ENCODE measurements around the gene NSRP1. TPM values are rescaled to one million over a fixed set of nuclear protein-coding genes. Genes with fewer than 3 reads are reported as not detected.

NSRP1 gene
- total RNA-seq, 1 experiment from 2014 or later, result 28.0 TPM

- Mint-ChIP-seq H3K4me1 (ENCODE audit: low read depth, unreplicated experiment) (no peaks in the 10 kb centered on the region), H3K27ac (ENCODE audit: unreplicated experiment) (no peak overlapping the region), H3K4me3 (ENCODE audit: unreplicated experiment) (no peak overlapping the region), H3K9me3 (ENCODE audit: unreplicated experiment) (no peaks in the 10 kb centered on the region), H3K27me3 (ENCODE audit: insufficient read depth, unreplicated experiment) (no peaks in the 10 kb centered on the region), H3K36me3 (ENCODE audit: insufficient read depth, unreplicated experiment) (peaks cover 17% of the 10 kb centered on the region)
- Histone ChIP-seq H3K4me3 (ENCODE audit: low read depth, low read length) (no peak overlapping the region), H3K36me3 (ENCODE audit: control insufficient read depth, insufficient read depth, low read length) (no peaks in the 10 kb centered on the region), H3K4me1 (no peaks in the 10 kb centered on the region), H3K9me3 (no peaks in the 10 kb centered on the region), H3K27me3 (replicated peaks; ENCODE audit: control insufficient read depth, insufficient read depth, low read length) (no peaks in the 10 kb centered on the region)
- ChIA-PET CTCF (no interaction called here), POLR2A (no interaction called here)
- no peak for DNase-seq
- intact Hi-C loops (cut with micrococcal nuclease; ENCODE audit: unreplicated experiment), result no loop called here
- BruUV-seq (replicated peaks), result no TSS peak
- TF ChIP-seq CTCF (IDR thresholded peaks at IDR 0.05; ENCODE audit: insufficient read depth in 1 of 2, low read depth in 1 of 2, low read length in 1 of 2, severe bottlenecking in 1 of 2, unreplicated experiment in 1 of 2), result no peak
These were observed 31.8 kb downstream of the NSRP1 start for GRCh38 chr17:30148376-30148775.

GRCh38 chr17:30151471-30151870 lies 34.9 kb downstream of the NSRP1 start:
- no peak for TF ChIP-seq CTCF (IDR thresholded peaks at IDR 0.05; ENCODE audit: insufficient read depth in 1 of 2, low read depth in 1 of 2, low read length in 1 of 2, severe bottlenecking in 1 of 2, unreplicated experiment in 1 of 2)
- H3K27me3 Mint-ChIP-seq (ENCODE audit: insufficient read depth, unreplicated experiment), result no peaks in the 10 kb centered on the region
- H3K4me3 Mint-ChIP-seq (ENCODE audit: unreplicated experiment), result no peak overlapping the region
- no peaks in the 10 kb centered on the region for H3K9me3 ChIP-seq
- no TSS peak for BruUV-seq (replicated peaks)
- no peaks in the 10 kb centered on the region for H3K9me3 Mint-ChIP-seq (ENCODE audit: unreplicated experiment)
- CTCF ChIA-PET, result interaction anchor here (0.6 to 1.0 kb wide), 4 partner anchors 18 to 897 kb away, joined by 3 to 10 read pairs (median 4); no protein-coding TSS in a partner anchor
- H3K27me3 ChIP-seq (replicated peaks; ENCODE audit: control insufficient read depth, insufficient read depth, low read length), result no peaks in the 10 kb centered on the region
- peaks cover 20% of the 10 kb centered on the region for H3K36me3 Mint-ChIP-seq (ENCODE audit: insufficient read depth, unreplicated experiment)
- no peaks in the 10 kb centered on the region for H3K4me1 Mint-ChIP-seq (ENCODE audit: low read depth, unreplicated experiment)
- POLR2A ChIA-PET, result no interaction called here
- no peaks in the 10 kb centered on the region for H3K36me3 ChIP-seq (ENCODE audit: control insufficient read depth, insufficient read depth, low read length)
- H3K27ac Mint-ChIP-seq (ENCODE audit: unreplicated experiment), result no peak overlapping the region
- intact Hi-C loops (cut with micrococcal nuclease; ENCODE audit: unreplicated experiment), result no loop called here
- no peak for DNase-seq
- H3K4me3 ChIP-seq (ENCODE audit: low read depth, low read length), result no peak overlapping the region
- H3K4me1 ChIP-seq, result no peaks in the 10 kb centered on the region

- TF ChIP-seq CTCF (IDR thresholded peaks at IDR 0.05; ENCODE audit: insufficient read depth in 1 of 2, low read depth in 1 of 2, low read length in 1 of 2, severe bottlenecking in 1 of 2, unreplicated experiment in 1 of 2), result no peak
- no peak for DNase-seq
- H3K4me3 Mint-ChIP-seq (ENCODE audit: unreplicated experiment), result no peak overlapping the region
- H3K27me3 ChIP-seq (replicated peaks; ENCODE audit: control insufficient read depth, insufficient read depth, low read length), result no peaks in the 10 kb centered on the region
- intact Hi-C loops (cut with micrococcal nuclease; ENCODE audit: unreplicated experiment), result no loop called here
- peaks cover 12% of the 10 kb centered on the region for H3K9me3 Mint-ChIP-seq (ENCODE audit: unreplicated experiment)
- H3K27me3 Mint-ChIP-seq (ENCODE audit: insufficient read depth, unreplicated experiment), result no peaks in the 10 kb centered on the region
- H3K4me3 ChIP-seq (ENCODE audit: low read depth, low read length), result no peak overlapping the region
- no peaks in the 10 kb centered on the region for H3K4me1 ChIP-seq
- ChIA-PET CTCF (no interaction called here), POLR2A (interaction anchor here (0.6 kb wide), 1 partner anchor 191 kb away, joined by 3 read pairs; no protein-coding TSS in a partner anchor)
- no peaks in the 10 kb centered on the region for H3K36me3 ChIP-seq (ENCODE audit: control insufficient read depth, insufficient read depth, low read length)
- no peak overlapping the region for H3K27ac Mint-ChIP-seq (ENCODE audit: unreplicated experiment)
- H3K36me3 Mint-ChIP-seq (ENCODE audit: insufficient read depth, unreplicated experiment), result peaks cover 31% of the 10 kb centered on the region
- peaks cover under 1% of the 10 kb centered on the region; the same call in 1 of the 2 replicates for H3K9me3 ChIP-seq
- H3K4me1 Mint-ChIP-seq (ENCODE audit: low read depth, unreplicated experiment), result no peaks in the 10 kb centered on the region
- no TSS peak for BruUV-seq (replicated peaks)
These were observed 36.8 kb downstream of the NSRP1 start for GRCh38 chr17:30153463-30153862.
